GM12891 (cell line): ENCODE data around the gene P2RY8. TPM values are rescaled to one million over a fixed set of nuclear protein-coding genes. Genes with fewer than 3 reads are reported as not detected.
A peak's percentile ranks its signal among the peaks of the same experiment; 100 is the strongest.
"Not testable (repeated sequence)": the region's sequence is repeated elsewhere in the genome, so short reads cannot be mapped to it uniquely, and the experiment has no call there.

Experiments used
- DNase-seq: peaks from one replicate; pipeline ENCODE4 v3.0.0; 2011; ENCODE audit warnings: low spot score; ENCODE audit not compliant: insufficient read length
- FAIRE-seq: peaks from 2 replicates; lab custom pipeline; 2011; peaks lifted over from hg19 to GRCh38; lab: Jason Lieb, UNC
- PAX5 ChIP-seq: IDR thresholded peaks from 2 replicates; pipeline ENCODE4 v1.6.1; 2011; ENCODE audit warnings: low read length, moderate library complexity, mild to moderate bottlenecking; ENCODE audit not compliant: insufficient read depth, severe bottlenecking
- POLR2A ChIP-seq: IDR thresholded peaks from 2 replicates; pipeline ENCODE4 v1.6.1; 2011; ENCODE audit warnings: low read depth, low read length, control low read depth
- POLR2AphosphoS5 ChIP-seq: IDR thresholded peaks from 2 replicates; pipeline ENCODE4 v1.6.1; 2011; ENCODE audit warnings: low read depth, low read length, control low read depth
- POU2F2 ChIP-seq: IDR thresholded peaks from 2 replicates; pipeline ENCODE4 v1.6.1; 2011; ENCODE audit warnings: low read depth, mild to moderate bottlenecking, control low read depth, low read length, moderate library complexity
- SPI1 ChIP-seq: IDR thresholded peaks from 2 replicates; pipeline ENCODE4 v1.6.1; 2011; ENCODE audit warnings: low read depth, low read length, control low read depth
- TAF1 ChIP-seq: IDR thresholded peaks from 2 replicates; pipeline ENCODE4 v1.6.1; 2011; ENCODE audit warnings: low read depth, low read length, control low read depth
- polyA plus RNA-seq: library from polyadenylated mRNA; unstranded; fragments of >200 nt; gene quantifications from one replicate; pipeline ENCODE4 v1.2.1, GENCODE V29; 2012; ENCODE audit warnings: low read depth, missing spikeins, inconsistent platforms; ENCODE audit not compliant: missing spikeins

Gene P2RY8, protein sequence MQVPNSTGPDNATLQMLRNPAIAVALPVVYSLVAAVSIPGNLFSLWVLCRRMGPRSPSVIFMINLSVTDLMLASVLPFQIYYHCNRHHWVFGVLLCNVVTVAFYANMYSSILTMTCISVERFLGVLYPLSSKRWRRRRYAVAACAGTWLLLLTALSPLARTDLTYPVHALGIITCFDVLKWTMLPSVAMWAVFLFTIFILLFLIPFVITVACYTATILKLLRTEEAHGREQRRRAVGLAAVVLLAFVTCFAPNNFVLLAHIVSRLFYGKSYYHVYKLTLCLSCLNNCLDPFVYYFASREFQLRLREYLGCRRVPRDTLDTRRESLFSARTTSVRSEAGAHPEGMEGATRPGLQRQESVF
- 42.6 TPM for polyA plus RNA-seq

DNA sequence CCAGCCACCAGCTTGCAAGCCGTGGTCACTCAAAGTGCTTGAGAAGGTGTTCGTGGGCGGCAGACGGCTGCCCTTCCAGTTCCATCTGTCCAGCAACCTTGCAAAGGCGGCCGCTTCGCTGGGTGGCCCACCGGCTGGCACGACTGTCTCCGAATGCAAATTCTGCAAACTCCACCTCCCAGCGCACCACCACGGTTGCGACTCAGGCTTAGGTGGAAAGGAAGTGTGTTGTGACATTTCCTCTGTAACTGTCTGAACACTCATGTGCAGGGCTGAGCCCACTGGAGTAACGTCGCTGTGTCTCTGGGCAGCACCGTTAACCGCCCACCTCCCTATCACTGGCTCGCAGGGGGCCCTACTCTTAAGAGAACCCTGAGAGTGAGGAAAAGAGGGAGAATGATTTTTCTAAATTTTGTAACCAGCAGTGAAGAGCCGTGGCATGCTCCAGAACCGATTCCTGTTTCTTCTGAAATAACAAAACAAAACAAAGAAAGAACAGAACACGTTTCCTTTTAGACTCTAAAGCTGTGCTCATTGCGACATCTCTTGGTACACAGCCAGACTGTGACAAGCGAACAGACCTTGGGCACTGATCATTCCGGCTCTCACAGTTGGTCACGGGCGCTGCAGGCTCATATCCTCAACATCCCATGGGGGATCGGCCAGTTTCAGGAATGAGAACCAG is at the start of gene P2RY8:
Gene P2RY8, minus strand, starts transcription at position 155 of the 685 bp plus-strand sequence. CDS start 70,627 bp downstream, outside the sequence.
- FAIRE-seq = peak; percentile 98
- TF ChIP-seq POLR2A (peak; percentile 73; the same call in 1 of the 2 replicates), POLR2AphosphoS5 (peak; percentile 77), TAF1 (peak; percentile 49), POU2F2 (peak; percentile 94), PAX5 (no peak), SPI1 (peak; percentile 66)
- DNase-seq = no peak

DNA sequence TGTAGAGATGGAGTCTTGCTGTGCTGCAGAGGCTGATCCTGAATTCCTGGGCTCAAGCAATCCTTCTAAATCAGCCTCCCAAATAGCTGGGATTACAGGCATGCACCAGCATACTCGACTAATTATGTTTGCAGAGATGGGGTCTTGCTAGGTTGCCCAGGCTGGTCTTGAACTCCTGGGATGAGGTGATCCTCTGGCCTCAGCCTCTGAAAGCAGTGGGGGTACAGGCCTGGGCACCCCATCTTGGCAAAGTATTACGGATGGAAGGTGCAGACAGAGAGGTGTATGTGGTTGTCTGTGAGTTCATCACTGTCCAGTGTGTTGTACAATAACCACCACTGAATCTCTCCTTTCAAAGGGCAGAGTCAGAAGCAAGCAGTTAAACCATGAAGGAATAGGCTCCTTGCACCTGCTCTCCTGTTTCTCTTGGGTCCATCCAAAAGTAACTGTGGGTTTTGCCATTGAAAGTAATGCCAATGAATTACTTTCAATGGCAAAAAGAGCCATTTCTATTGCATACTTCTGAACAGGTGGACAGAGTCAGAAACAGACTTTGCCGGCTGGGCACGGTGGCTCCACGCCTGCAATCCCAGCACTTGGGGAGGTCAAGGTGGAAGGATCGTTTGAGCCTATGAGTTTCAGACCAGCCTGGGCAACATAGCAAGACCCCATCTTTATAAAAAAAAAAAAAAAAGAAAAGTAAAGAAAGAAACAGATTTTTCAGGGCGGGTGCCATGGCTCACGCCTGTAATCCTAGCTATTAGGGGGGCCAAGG is 47.4 kb upstream of the P2RY8 start:
- FAIRE-seq = peak; percentile 72
- DNase-seq = no peak
- TF ChIP-seq POLR2AphosphoS5 (no peak), POU2F2 (no peak), PAX5 (no peak), TAF1 (no peak), POLR2A (no peak), SPI1 (no peak)

DNA sequence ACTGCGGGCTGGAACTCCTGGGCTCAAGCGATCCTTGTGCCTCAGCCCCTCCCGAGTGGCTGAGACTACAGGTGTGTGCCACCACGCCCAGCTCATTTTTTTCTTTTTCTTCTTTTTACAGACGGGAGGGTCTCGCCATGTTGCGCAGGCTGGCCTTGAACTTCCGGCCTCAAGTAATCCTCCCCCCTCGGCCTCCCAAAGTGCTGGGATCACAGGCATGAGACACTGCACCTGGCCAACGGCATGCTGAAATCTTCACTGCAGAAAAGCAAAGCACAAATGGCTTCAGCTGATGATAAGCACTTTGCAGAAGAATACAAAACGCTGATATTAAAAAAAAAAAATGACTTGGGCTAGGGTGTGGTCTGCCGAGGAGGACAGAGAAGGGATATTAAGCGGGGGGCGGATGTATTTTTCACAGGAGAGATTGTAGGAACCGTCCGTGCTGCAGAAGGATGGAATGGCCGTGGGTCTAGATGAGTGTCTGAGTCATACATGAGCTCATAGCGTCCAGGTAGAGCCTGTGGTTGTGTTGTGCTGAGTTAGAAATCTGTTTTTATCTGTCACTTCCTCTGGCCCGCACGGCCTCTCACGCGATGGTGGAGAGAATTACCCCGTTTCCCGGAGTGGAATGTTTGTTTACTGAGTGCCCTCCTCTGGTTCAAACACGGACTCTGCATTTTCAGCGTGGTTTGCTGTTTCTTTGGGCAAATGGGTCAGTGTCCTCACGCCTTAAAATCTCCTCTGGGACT is 45.9 kb upstream of the P2RY8 start:
- DNase-seq (no peak), FAIRE-seq (peak; percentile 94)
- TF ChIP-seq POU2F2 (0 out of 2 replicates have a peak, but pooled peaks have one; percentile 35), POLR2AphosphoS5 (no peak), POLR2A (no peak), SPI1 (peak; percentile 77)

DNA sequence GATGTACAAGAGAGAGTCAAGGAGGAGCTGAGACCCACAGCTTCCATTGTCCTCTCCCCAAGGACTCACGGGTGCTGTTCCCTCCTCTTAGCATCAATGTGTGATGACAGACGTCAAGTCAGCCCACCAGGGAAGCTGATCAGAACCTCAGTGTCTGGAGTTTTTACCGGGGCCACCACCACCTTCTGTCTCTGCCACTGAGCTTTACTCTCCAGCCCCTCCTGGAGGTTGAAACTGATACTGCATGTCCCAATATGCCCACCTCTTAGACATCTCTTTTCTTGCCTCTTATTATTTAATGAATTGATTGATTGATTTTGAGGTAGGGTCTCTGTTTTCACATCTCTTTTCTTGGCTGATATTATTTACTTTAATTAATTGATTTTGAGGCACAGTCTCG is 44.1 kb upstream of the P2RY8 start:
- TF ChIP-seq POU2F2 (no peak), TAF1 (no peak), POLR2AphosphoS5 (no peak), POLR2A (no peak), SPI1 (no peak), PAX5 (no peak)
- FAIRE-seq = peak; percentile 72
- no peak for DNase-seq

DNA sequence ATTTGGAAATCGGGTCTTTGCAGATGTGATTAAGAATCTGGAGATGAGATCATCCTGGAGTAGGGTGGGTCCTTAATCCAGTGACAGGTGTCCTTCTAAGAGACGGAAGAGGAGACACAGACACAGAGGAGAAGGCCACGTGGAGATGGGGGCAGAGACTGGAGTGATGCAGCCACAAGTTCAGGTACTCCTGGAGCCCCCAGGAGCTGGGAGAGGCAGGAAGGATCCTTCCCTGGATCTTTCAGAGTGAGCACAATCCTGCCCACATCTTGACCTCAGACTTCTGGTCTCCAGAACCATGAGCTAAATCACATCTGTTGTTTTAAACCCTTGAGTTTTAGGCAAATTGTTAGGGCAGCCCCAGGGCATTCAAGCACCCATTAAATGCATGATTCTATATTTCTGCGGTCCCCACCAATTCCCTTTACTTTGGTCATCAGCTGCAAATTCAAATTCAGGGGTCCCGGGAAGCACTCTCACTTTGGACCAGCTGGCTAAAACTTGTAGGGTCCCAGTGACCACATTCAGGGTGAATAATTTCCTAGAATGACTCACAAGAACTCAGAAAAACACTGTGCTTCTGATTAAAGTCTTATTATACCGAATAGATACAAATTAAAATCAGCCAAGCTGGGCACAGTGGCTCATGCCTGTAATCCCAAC is 41.7 kb upstream of the P2RY8 start:
- FAIRE-seq = peak; percentile 38

DNA sequence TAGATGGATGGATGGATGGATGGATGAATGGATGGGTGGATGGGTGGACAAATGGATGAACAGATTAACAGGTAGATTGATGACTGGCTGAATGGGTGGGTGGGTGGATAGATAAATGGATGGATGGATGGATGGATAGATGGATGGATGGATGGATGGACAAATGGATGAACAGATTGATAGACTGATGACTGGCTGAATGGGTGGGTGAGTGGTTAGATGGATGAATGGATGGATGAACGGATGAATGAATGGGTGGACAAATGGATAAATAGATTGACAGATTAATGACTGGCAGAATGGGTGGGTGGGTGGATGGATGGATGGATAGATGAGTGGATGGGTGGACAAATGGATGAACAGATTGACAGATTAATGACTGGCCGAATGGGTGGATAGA is 40.9 kb upstream of the P2RY8 start:
- TF ChIP-seq POLR2AphosphoS5 = no peak
- no peak for TF ChIP-seq PAX5
- no peak for TF ChIP-seq SPI1
- no peak for TF ChIP-seq POLR2A
- TF ChIP-seq TAF1 = no peak
- TF ChIP-seq POU2F2 = no peak
- FAIRE-seq = peak; percentile 26
- no peak for DNase-seq

More for the DNA sequence above, 41.7 kb upstream of the P2RY8 start:
- no peak for DNase-seq
- TF ChIP-seq POU2F2 (peak; percentile 41; the same call in 1 of the 2 replicates), POLR2A (no peak), SPI1 (no peak), POLR2AphosphoS5 (no peak), TAF1 (no peak), PAX5 (no peak)

DNA sequence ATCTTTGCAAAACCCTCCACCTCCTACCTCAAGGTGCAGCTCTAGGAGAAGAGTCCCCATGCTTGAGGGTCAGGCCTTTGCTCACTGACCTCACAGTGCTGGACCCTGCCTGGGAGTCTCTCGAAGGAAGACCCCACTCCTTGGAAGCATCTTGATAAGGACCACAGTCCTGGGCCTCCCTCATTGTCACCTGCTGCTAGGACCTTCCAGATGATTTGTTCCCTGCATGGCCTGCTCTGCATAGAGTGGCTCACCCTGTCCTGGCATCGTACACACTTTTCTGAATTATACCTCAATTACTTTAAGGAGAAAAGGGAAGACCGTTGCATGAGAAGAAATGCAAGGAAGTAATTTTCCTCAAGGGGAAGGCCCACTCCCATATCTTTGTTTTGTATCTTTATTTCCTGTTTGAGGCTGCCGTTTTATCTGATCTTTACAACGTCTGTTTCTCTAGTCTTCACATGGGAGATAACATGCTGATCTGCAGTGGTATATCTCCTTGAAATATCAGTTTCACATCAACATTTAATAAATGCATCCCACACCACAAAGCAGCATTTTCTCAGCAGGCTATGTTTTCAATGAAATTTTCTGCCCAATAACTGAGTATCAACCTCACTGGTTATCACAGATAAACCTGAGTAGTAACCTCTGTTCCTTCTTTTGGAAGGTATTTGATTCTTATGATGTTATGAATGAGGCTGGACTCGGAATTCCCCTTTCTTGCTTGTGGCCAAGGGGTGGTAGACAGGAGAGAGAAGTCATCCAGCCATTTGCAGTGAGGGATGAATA is 39.4 kb upstream of the P2RY8 start:
- TF ChIP-seq SPI1 = no peak
- no peak for TF ChIP-seq TAF1
- no peak for TF ChIP-seq PAX5
- no peak for TF ChIP-seq POU2F2
- no peak for TF ChIP-seq POLR2AphosphoS5
- no peak for TF ChIP-seq POLR2A
- DNase-seq (no peak), FAIRE-seq (peak; percentile 48)

DNA sequence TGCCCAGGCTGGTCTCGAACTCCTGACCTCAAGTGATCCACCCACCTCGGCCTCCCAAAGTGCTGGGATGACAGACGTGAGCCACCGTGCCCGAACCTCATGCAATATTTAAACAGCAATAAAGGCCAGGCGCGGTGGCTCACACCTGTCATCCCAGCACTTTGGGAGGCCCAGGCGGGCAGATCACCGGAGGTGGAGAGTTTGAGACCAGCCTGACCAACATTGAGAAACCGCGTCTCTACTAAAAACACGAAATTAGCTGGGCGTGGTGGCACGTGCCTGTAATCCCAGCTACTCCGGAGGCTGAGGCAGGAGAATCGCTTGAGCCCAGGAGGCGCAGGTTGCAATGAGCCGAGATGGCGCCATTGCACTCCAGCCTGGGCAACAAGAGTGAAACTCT is 37.2 kb upstream of the P2RY8 start:
- not testable (repeated sequence) for DNase-seq, FAIRE-seq
